ENCODE measurements around the gene RPS3.

Gene RPS3

GRCh38 chr11:75436806-75437205, 37.5 kb downstream of the RPS3 start:
- no peak for DNase-seq

DNA sequence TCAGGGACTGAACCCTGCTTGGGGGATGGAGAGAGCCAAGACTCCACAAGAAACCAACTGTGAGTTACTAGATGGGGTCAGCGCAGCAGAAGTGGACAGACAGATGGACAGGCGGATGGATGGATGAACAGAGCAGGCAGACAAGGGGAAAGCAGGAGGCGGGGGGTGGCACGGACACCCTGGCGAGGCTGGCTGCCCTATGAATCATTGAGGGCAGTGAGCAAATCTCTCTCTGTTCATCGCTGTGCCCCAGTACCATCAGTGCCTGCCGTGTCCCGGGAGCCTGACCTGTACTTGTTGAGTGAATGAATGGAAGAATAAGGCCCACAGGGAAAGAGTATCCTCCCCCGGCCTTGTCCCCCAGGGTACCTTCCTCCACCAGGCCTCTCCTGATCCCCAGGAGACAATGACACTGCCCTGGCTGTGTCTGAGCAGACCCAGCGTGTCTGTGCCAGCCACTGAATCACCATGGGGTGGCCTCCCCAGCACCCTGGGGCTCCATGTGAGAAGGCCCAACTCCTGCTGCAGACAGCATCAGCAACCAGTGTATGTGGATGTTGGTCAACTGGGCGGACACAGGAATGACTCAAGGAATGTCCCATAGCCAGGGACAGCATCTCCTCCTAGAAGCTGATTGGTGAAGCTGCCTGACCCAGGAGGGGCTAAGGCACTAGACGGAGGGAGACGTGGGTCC, 38.8 kb downstream of the RPS3 start:
- DNase-seq, result no peak

- DNase-seq, result no peak
Observed at GRCh38 chr11:75439026-75439425, 39.7 kb downstream of the RPS3 start.

- no peak for DNase-seq
Observed at GRCh38 chr11:75439495-75440120, 40.3 kb downstream of the RPS3 start.

GRCh38 chr11:75440960-75441803, 41.9 kb downstream of the RPS3 start:
- DNase-seq, result no peak

GRCh38 chr11:75441804-75442132, 42.5 kb downstream of the RPS3 start:
- DNase-seq, result no peak

GRCh38 chr11:75442161-75442885, 43.0 kb downstream of the RPS3 start:
- no peak for DNase-seq

DNA sequence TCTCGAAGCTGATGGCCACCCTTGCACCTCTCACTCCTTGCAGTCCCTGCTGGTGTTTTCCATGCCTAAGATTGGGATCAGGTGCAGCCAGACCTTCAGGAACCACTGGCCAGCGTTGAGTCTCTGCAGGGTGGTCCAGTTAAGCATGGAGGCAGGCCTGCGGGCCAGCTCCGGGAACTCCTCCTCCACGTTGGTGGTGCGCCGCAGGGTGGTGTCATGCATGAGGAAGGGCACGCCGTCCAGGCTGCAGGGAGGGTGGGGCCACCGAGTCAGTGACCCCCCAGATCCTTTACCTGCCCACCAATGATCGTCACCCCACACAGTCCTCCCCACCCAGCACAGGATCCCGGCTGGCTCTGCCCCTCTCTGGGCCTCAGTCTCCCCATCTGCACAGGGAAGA, 43.7 kb downstream of the RPS3 start:
- no peak for DNase-seq

DNA sequence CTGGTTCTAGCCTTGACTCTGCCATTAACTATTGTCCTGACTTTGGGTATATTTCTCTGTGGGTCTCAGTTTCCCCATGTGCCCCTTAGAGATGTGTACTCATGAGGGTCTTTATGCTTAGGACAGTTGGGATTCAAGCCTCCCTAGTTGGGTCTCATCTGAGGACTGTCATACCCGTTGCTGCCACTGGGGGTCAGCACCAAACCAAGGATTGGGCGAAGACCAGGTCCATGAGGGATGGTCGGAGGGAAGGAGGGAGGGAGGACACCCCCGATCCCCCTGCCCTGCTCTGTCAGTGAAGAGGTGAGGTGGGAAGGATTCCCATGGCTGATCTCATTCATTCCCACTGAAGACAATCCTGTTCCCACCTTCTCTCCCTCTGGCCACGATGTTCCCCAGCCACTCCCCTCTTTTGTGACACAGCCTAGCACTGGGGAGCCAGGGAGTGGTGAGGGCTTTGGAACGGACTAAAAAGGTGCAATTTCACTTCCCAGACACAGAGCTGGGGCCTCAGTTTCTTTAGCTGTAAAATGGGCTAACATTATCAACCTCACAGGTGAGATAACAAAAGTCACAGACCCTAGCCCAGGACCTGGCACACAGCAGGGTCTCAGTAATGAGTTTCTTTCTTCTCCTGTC, 46.1 kb downstream of the RPS3 start:
- DNase-seq, result no peak

- DNase-seq, result no peak
Observed at GRCh38 chr11:75447415-75447814, 48.1 kb downstream of the RPS3 start.

DNA sequence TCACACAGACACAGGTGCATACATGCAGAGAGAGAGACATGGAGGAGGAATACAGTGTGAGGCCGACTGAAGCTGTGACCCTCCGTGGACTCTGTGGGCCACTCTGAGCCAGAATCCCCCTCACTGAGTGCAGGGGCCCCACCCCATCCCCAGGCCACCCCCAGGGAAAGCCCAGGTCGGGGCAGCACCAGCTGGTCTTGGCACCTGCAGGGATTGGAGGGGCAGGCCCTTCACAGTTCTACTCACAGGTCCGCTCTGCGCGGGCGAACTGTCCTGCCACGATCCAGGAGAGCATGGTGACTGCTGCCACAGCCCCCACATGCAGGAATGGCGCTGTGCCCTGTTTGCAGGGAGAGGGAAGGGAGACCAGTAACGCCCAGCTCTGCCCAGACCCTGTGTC, 50.0 kb downstream of the RPS3 start:
- no peak for DNase-seq

DNA sequence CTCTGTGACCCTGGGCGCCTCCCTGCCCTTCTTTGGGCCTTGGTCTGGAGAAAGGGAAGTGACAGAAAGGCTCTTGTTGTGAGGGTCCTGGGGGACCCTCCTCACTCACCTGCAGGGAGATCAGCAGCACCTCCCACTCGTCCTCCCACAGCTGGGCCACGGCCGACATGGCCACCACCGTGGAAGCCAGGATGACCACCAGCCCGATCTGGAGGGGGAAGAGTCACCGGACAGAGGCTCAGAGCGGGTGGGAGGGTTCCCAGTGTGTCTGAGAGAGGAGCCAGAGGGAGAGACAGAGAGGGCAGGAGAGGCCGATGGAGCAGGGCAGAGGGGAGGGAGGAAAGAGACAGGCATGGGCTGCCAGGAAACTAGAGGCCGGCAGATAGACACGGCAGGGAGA, 50.5 kb downstream of the RPS3 start:
- no peak for DNase-seq

DNA sequence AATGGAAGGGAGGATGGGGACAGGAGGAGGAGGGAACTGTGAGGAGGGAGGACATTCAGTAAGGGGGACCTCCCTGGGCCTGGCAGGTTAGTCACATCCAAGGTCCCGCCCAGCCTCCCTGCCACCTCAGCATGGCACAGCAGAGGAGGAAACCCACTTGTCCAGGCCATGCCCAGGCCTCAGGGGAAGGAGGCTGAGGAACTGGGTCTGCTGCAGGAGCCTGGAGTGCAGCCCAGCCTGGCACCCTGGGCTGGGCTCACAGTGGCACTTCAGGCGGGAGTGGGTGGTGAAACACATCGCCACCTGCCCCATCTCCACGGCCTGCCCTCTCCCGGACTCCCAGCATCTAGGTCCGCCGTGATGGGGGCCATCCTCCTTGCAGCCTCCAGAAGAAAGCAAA, 50.9 kb downstream of the RPS3 start:
- no peak for DNase-seq

DNA sequence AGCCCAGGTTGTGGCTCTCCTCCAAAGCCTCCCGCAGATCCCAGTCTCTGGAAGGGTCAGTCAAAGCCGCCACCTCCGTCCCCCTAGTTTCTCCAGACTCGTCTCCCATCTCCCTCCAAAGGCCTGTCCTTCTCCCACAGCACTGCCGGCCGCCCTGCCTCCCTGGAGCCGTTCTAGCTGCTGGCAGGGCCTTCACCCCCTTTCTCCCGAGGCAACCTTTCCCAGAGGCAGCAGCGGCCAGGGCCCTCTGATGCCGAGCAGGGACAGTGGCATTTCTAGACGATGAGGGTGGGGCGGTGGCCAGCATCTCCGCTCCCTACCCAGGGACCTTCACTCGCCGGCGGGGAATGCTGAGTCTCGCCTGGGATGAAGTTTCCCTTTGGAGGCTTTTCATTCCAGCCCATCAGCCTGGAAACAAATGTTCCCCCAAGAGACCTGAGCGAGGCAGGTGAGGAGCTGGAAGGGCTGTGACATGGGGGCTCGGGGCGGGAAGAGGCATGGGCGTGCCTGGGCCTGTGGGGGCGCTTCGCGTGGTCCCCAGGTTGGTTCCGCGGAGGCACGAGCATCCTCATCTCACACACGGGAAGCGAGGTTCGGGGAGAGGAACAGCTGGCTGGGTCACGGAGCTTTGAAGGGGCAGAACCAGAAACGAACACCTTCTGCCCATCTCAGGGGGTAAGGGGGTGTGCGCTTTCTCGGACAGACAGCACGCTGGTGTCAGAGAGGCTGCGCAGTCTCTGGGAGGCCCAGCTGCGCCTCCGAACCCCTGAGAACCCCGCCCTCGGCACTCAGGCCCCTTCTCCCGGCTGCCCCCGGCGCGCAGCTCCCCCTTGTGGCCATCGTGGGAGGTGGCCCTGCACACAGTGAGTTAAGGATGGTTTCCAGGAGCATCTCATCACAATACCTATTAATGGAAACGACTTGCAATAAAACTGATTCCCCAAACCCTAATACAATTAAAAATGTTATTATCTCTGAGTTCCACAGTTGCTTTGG, 51.8 kb downstream of the RPS3 start:
- no peak for DNase-seq

- no peak for DNase-seq
Observed at GRCh38 chr11:75453916-75454655, 54.8 kb downstream of the RPS3 start.

DNA sequence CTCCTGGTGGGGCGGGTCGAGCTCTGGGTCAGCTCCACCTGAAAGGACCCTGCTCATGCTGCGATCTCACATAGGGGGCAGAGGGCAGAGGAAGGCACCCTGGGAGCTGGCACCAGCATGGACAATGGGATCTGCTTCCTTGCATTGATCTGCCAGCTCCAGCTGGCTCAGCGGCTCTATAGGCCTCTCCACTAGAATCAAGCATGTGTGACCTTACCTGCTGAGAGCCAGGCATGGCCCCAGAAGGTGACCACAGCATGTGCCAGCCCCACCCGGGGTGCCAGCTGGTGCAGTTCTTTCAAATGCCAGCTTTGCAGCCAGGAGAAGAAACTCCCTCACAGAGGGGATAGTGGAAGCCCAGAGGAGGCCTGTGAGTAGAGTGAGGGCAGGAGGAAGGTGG, 55.7 kb downstream of the RPS3 start:
- no peak for DNase-seq

All from GOT3 (cell line).